ENCODE measurements around the gene ALDH3A1. TPM values are rescaled to one million over a fixed set of nuclear protein-coding genes. Genes with fewer than 3 reads are reported as not detected.
A peak's percentile ranks its signal among the peaks of the same experiment; 100 is the strongest.

ALDH3A1 gene
- polyA plus RNA-seq, 3 donors, result 1.5 to 1.8 (median 1.6) TPM

GRCh38 chr17:19762515-19762961 is 14.4 kb upstream of the ALDH3A1 start:
- peak; percentile 62 for DNase-seq

- DNase-seq, result no peak
Observed at GRCh38 chr17:19760746-19761145, 12.6 kb upstream of the ALDH3A1 start.

- DNase-seq, result no peak
Observed at GRCh38 chr17:19759568-19760549, 11.8 kb upstream of the ALDH3A1 start.

- DNase-seq, result no peak
Observed at GRCh38 chr17:19757536-19758180, 9.6 kb upstream of the ALDH3A1 start.

- DNase-seq, result no peak
Observed at GRCh38 chr17:19756546-19756945, 8.4 kb upstream of the ALDH3A1 start.

GRCh38 chr17:19755821-19756510 is 7.9 kb upstream of the ALDH3A1 start:
- no peak for DNase-seq

- DNase-seq, result no peak
Observed at GRCh38 chr17:19755392-19755791, 7.3 kb upstream of the ALDH3A1 start.

GRCh38 chr17:19753661-19754463 is 5.8 kb upstream of the ALDH3A1 start:
- no peak for DNase-seq

- peak; percentile 27 for DNase-seq
Observed at GRCh38 chr17:19753051-19753509, 5.0 kb upstream of the ALDH3A1 start.

GRCh38 chr17:19752216-19753050 is 4.3 kb upstream of the ALDH3A1 start:
- no peak for DNase-seq

GRCh38 chr17:19750835-19751234 is 2.7 kb upstream of the ALDH3A1 start:
- DNase-seq, result no peak

GRCh38 chr17:19750020-19750572 is 2.0 kb upstream of the ALDH3A1 start:
- DNase-seq, result no peak

- DNase-seq, result no peak
Observed at GRCh38 chr17:19748807-19749193, 702 bp upstream of the ALDH3A1 start.

GRCh38 chr17:19747159-19747719 is 859 bp downstream of the ALDH3A1 start:
- no peak for DNase-seq

- no peak for DNase-seq
Observed at GRCh38 chr17:19746517-19746916, 1.6 kb downstream of the ALDH3A1 start.

GRCh38 chr17:19744922-19745757 is 3.0 kb downstream of the ALDH3A1 start:
- peak; percentile 89 for DNase-seq

- DNase-seq, result no peak
Observed at GRCh38 chr17:19744492-19744891, 3.6 kb downstream of the ALDH3A1 start.

Data from renal pelvis (tissue), 4 donors.